Endothelial cell of umbilical vein (primary cell): ENCODE measurements around the gene CHD5.

Source experiments
- EZH2 ChIP-seq: IDR thresholded peaks from 2 replicates; pipeline ENCODE4 v1.6.1; 2012; ENCODE audit warnings: borderline replicate concordance, low read depth, mild to moderate bottlenecking, moderate library complexity, low read length, inconsistent platforms; ENCODE audit not compliant: severe bottlenecking
- GATA2 ChIP-seq: IDR thresholded peaks from 2 replicates; pipeline ENCODE4 v1.7.0; 2011; ENCODE audit warnings: low read depth, mild to moderate bottlenecking, moderate library complexity, mixed read lengths, low read length; ENCODE audit not compliant: insufficient read length, insufficient read depth
- JUN ChIP-seq: IDR thresholded peaks from 2 replicates; pipeline ENCODE4 v1.6.1; 2011; ENCODE audit warnings: borderline replicate concordance, low read depth; ENCODE audit not compliant: insufficient read length, insufficient read depth
- MAX ChIP-seq: IDR thresholded peaks from 2 replicates; pipeline ENCODE4 v1.6.1; 2011; ENCODE audit not compliant: insufficient read depth, insufficient read length
- MYC ChIP-seq: IDR thresholded peaks from one replicate; pipeline ENCODE4 v1.6.1; 2011; ENCODE audit warnings: mild to moderate bottlenecking, low read depth, low read length
- POLR2A ChIP-seq: IDR thresholded peaks from 2 replicates; pipeline ENCODE4 v1.6.1; 2012; ENCODE audit warnings: low read depth, mild to moderate bottlenecking, control low read depth, low read length
- POLR2AphosphoS5 ChIP-seq: IDR thresholded peaks from 2 replicates; pipeline ENCODE4 v1.6.1; 2012; ENCODE audit warnings: low read depth, mild to moderate bottlenecking, control low read depth, low read length, moderate library complexity; ENCODE audit not compliant: insufficient read depth
- TF ChIP-seq, protein P1 (sequence below), 2 donors: IDR thresholded peaks; 1 replicate in 1 of 2; 2 replicates in 1 of 2; pipeline ENCODE4 v1.5.1; 2011; ENCODE audit warnings: low read length in 2 of 2, mild to moderate bottlenecking in 2 of 2, moderate library complexity in 2 of 2, control low read depth in 1 of 2, inconsistent platforms in 1 of 2, low read depth in 1 of 2; ENCODE audit not compliant: insufficient read depth in 1 of 2; ENCODE audit errors: extremely low read depth in 1 of 2

GRCh38 chr1:6100861-6101783 is 79.0 kb downstream of the CHD5 start:
- TF ChIP-seq JUN = no peak
- no peak for TF ChIP-seq POLR2AphosphoS5
- TF ChIP-seq, protein P1, sequence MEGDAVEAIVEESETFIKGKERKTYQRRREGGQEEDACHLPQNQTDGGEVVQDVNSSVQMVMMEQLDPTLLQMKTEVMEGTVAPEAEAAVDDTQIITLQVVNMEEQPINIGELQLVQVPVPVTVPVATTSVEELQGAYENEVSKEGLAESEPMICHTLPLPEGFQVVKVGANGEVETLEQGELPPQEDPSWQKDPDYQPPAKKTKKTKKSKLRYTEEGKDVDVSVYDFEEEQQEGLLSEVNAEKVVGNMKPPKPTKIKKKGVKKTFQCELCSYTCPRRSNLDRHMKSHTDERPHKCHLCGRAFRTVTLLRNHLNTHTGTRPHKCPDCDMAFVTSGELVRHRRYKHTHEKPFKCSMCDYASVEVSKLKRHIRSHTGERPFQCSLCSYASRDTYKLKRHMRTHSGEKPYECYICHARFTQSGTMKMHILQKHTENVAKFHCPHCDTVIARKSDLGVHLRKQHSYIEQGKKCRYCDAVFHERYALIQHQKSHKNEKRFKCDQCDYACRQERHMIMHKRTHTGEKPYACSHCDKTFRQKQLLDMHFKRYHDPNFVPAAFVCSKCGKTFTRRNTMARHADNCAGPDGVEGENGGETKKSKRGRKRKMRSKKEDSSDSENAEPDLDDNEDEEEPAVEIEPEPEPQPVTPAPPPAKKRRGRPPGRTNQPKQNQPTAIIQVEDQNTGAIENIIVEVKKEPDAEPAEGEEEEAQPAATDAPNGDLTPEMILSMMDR (IDR thresholded peaks at IDR 0.05; ENCODE audit: extremely low read depth in 1 of 2, insufficient read depth in 1 of 2, low read depth in 1 of 2, low read length in 2 of 2) = no peak
- TF ChIP-seq EZH2 = no peak
- TF ChIP-seq POLR2A = no peak
- TF ChIP-seq MAX = no peak
- no peak for TF ChIP-seq GATA2
- no peak for TF ChIP-seq MYC
